Epidermal melanocyte (primary cell): ENCODE measurements around the gene KHK.
"Not testable (repeated sequence)": the region's sequence is repeated elsewhere in the genome, so short reads cannot be mapped to it uniquely, and the experiment has no call there.

Experiments used
- DNase-seq: peaks from one replicate; pipeline ENCODE4 v3.0.0; 2011; ENCODE audit warnings: low spot score; ENCODE audit not compliant: insufficient read length

The KHK gene

GRCh38 chr2:27059141-27059820 is 27.3 kb upstream of the KHK start:
- no peak for DNase-seq

- DNase-seq, result no peak
These were observed 26.2 kb upstream of the KHK start for GRCh38 chr2:27060323-27060722.

GRCh38 chr2:27065128-27065527 is 21.4 kb upstream of the KHK start:
- no peak for DNase-seq

GRCh38 chr2:27067385-27067784 is 19.2 kb upstream of the KHK start:
- DNase-seq, result no peak

DNA sequence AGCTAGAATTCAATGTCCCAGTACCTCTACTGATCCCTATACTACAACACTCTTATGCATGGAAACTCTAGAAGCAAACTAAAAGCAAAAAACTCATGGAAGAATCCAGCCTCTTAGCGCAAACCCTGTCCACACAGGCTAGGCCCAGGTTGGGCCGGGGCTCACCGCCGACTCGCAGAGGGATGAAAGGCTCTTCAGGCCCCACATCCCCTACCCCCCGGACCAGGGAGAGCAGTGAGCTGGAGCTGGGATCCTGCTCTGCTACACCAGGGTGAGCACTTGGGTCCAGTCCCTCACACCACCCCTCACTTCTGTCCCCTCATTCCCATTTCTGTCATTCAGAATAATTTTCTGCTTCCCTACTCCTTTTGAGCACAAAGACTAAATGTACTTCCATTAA is 17.1 kb upstream of the KHK start:
- no peak for DNase-seq

DNA sequence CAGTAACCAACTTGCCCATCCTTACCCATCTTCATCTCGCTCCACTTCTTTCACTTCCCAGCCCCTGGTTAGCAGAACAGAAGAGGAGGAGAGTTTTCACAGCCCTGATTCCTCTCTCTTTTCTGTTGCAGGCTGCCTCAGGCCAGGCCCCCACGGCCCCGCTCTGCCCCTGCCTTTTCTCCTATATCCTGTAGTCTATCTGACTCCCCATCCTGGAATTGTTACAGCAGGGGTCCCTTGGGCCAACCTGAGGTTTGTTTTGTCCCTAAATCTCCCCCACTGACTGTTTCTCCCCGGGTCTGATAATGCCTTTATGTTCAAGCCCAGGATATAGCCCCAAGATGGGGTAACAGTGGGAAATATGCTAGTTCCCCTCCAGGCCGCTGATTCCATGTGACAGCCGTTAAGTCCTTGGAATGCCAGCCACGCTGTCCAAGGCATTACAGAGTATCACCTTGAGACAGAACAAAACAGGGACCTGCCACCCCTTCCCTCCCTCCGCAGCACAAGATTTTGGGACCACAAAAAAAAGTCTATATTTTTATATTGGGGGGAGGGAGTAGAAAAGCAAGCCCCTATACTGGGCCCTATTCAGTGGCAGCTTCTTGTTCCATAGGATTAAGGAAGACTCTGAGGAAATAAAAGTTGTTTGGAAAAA is 16.5 kb upstream of the KHK start:
- DNase-seq, result no peak

GRCh38 chr2:27070653-27071276 is 15.8 kb upstream of the KHK start:
- DNase-seq, result no peak

GRCh38 chr2:27071277-27071989 is 15.1 kb upstream of the KHK start, which contains the start of gene OST4:
OST4 (minus strand) TSS chr2:27071654.
- DNase-seq, result peak; percentile 95

DNA sequence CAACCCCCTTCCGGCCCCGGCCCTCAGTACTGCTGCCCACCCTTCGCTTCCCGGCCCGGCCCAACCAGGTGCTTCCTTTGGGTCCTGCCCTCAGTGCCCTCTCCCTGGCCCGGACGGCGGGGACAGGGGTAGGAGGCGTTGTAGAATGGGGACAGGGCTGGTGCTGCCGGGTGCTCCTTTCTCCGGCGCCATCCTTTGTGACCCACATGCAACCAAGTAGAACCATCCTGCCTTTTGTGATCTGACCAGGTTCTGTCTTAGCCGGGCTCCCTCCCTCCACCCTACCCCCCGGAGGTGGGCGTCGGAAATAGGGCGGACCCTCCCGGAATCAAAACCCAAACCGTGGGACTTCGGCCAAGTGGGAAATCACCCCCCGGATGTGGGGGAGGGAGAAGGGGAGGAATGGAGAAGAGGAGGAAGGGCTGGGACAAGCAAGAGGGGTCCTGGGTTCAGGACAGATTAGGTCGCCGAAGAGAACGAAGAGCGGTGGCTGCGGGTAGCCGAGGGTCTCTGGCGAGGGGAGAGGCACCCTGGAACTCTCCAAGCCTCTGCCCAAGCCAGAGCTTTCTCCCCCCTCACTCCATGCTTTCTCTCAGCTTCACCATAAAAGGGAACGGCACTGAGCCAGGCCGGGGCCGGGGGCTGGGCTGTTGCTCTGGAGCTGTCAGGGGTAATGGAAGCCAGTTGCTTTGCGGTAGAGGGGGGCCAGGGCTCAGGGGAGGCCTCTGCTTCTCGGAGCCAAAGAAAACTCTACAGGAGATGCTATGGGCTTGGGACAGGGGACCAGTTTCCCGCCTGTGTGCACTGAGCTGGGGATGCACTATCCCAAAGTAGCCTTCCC is 14.4 kb upstream of the KHK start:
- no peak for DNase-seq

DNA sequence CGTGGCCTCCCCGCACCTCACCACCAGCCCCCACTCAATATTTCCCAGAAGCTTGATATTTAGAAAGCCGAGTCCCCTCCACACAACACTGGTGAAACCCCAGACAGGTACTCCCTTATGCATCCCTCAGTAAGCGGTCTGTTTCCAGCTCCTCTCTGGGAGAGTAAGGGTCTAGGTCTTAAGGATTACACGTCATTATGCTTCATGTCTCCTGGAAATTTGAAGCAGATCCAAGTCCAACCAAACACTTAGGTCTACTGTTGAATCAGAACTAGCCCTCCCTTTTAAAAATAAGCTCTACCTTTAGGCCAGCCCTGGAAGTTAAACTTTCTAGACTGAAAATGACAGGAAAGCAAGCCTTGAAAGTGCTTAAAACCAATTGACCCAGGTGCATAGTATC is 13.7 kb upstream of the KHK start:
- DNase-seq, result no peak

DNA sequence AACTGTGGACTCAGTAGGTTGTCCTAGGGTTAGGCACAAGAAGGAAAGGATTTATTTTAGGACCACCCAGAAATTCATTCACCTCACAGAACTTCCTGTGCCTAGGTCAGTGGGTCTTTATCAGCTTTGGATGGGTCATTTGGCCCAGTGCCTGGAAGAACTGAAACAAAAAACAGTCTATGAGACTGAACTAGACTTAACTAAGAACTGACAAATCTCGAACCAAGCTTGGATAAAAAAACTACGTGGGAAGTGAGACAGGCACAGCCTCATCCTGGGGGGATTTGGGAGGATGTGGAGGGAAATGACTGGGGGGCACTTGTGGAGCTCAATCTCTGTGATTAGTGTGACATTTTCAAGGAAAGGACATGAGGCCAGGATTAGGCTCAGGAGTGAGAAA is 12.8 kb upstream of the KHK start:
- no peak for DNase-seq

- DNase-seq, result no peak
These were observed 11.6 kb upstream of the KHK start for GRCh38 chr2:27074738-27075565.

DNA sequence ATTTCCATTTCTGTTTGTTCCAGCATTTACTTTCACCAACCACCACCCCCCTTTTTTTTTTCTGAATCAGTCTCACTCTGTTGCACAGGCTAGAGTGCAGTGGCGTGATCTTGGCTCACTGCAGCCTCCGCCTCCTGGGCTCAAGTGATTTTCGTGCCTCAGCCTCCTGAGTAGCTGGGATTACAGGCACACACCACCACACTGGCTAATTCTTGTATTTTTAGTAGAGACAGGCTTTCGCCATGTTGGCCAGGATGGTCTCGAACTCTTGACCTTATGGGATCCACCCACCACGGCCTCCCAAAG is 11.1 kb upstream of the KHK start:
- not testable (repeated sequence) for DNase-seq

DNA sequence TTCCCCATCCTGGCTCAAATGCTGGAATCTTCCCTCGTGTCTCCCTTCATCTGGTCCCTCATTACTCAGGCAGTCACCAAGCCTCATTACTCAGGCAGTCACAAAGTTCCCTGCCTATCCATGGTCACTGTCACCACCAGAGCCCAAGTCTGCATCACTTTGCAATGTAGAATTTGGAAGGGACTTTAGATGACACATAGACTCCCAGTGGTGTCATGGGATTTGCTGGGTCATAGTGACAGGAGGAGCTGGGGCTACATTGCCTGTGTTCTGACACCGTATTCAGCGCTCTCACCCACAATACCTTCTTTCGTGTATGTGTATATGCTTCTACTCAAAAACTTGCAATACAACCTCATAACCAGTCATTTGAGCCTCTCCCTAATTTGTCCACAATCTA is 10.2 kb upstream of the KHK start:
- DNase-seq, result no peak

DNA sequence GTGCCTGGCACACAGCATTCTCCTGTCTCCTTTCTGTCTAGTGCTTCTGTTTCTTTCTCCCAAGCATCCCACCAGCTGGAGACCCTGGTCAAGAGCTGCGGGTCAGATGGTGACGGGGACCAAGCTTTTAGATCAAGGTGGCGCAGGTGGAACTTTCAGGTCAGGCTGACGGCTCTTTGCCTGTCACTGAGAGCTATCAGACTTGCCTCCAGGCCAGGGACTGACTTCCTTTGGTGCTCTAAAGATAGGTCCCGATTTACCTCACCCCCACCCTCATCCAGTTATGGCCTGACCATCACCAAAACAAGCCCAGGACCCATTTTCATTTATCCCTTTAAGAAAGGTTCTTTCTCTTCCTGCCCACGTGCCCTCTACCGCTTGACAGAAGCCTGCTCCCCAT is 9.3 kb upstream of the KHK start:
- DNase-seq, result no peak

DNA sequence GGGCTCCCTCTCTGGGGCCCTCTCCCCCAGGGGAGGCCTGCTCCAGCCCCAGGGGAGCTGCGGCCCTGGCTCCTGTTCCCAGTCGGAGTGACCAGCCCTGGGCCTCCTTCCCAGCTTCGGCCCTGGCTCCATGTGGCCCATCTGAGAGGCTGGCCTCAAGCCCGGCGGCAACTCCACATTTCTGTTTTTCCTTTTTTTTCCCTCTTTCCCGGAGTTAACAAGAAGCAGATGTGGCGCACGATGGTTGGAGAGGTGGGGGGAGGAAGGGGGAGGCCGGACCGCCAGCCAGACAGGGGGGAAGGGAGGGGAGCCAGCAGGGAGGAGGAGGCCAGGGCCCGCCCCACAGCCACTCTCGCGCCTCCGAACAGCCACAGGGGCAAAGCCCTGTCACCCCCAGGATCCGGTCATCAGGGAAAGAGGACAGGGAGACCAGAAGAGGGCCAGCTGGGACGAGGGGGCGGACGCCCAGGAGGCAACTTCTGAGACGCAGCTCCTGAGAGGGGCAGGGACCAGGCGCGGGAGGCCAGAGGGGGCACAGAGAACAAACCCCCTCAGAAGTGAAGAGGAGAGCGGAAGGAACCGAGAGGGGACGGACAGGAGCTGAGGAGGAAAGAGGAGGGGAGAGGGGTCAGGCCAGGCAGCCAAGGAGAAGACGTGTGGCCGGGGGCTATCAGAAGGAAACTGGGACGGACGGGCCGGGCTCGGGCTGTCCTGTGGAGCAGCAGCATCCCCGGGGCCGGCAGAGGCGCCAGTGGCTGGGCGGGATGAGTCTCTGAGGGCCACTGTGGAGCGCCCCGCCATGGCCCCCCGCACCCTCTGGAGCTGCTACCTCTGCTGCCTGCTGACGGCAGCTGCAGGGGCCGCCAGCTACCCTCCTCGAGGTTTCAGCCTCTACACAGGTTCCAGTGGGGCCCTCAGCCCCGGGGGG is 8.0 kb upstream of the KHK start, which contains the start of gene EMILIN1:
EMILIN1 (plus strand) TSS at position 349 of the 928 bp plus-strand sequence; CDS start at position 800, 451 bp downstream.
- peak; percentile 68 for DNase-seq

GRCh38 chr2:27079233-27080139 is 7.1 kb upstream of the KHK start:
- no peak for DNase-seq

- DNase-seq, result no peak
These were observed 6.5 kb upstream of the KHK start for GRCh38 chr2:27080140-27080469.

- no peak for DNase-seq
These were observed 6.0 kb upstream of the KHK start for GRCh38 chr2:27080603-27080936.
